Ascending aorta (tissue), 2 donors: ENCODE data around the gene TMTC1. TPM values are rescaled to one million over a fixed set of nuclear protein-coding genes. Genes with fewer than 3 reads are reported as not detected.
"Not testable (repeated sequence)": the region's sequence is repeated elsewhere in the genome, so short reads cannot be mapped to it uniquely, and the experiment has no call there.

ENCODE experiments used
- DNase-seq, 2 donors: peaks; one replicate each; pipeline ENCODE4 v3.0.0-alpha.2; 2019; ENCODE audit warnings: low spot score in 2 of 2
- H3K27ac ChIP-seq, 2 donors: fragments of 200-600 bp; sonication (generic); one replicate each; pipeline ENCODE4 v1.5.1; 2016 to 2017; ENCODE audit warnings: mild to moderate bottlenecking in 1 of 2
- H3K27me3 ChIP-seq: fragments of 200-600 bp; sonication (generic); one replicate; pipeline ENCODE4 v1.5.1; 2017
- H3K36me3 ChIP-seq, 2 donors: fragments of 200-600 bp; sonication (generic); one replicate each; pipeline ENCODE4 v1.5.1; 2016
- H3K4me1 ChIP-seq, 2 donors: fragments of 200-600 bp; sonication (generic); one replicate each; pipeline ENCODE4 v1.5.1; 2016 to 2017; ENCODE audit warnings: mild to moderate bottlenecking in 1 of 2
- H3K4me3 ChIP-seq, 2 donors: fragments of 200-600 bp; sonication (generic); one replicate each; pipeline ENCODE4 v1.5.1; 2016 to 2017; ENCODE audit warnings: mild to moderate bottlenecking in 1 of 2
- H3K9me3 ChIP-seq, 2 donors: fragments of 200-600 bp; sonication (generic); one replicate each; pipeline ENCODE4 v1.5.1; 2016
- intact Hi-C: fragments of 100-400 bp; cut with DNase I; formaldehyde crosslinking; loops from one replicate; pipeline ENCODE4 v1.15.1; 2023
- total RNA-seq: library from RNA; depleted of rRNA; stranded (reverse); fragments of >200 nt; gene quantifications from one replicate; pipeline ENCODE4 v1.1.0, GENCODE V29; 2016
- TF ChIP-seq, protein P1 (sequence below), 3 experiments: fragments of 200-600 bp in 2 of 3; fragments of 450-650 bp in 1 of 3; sonication (generic) in 2 of 3; IDR thresholded peaks; one replicate each; pipeline ENCODE4 v1.5.1; 2016 to 2019; ENCODE audit warnings: antibody characterized with exemption in 3 of 3, mild to moderate bottlenecking in 1 of 3, moderate library complexity in 1 of 3

Gene TMTC1
- 176 TPM for total RNA-seq

DNA sequence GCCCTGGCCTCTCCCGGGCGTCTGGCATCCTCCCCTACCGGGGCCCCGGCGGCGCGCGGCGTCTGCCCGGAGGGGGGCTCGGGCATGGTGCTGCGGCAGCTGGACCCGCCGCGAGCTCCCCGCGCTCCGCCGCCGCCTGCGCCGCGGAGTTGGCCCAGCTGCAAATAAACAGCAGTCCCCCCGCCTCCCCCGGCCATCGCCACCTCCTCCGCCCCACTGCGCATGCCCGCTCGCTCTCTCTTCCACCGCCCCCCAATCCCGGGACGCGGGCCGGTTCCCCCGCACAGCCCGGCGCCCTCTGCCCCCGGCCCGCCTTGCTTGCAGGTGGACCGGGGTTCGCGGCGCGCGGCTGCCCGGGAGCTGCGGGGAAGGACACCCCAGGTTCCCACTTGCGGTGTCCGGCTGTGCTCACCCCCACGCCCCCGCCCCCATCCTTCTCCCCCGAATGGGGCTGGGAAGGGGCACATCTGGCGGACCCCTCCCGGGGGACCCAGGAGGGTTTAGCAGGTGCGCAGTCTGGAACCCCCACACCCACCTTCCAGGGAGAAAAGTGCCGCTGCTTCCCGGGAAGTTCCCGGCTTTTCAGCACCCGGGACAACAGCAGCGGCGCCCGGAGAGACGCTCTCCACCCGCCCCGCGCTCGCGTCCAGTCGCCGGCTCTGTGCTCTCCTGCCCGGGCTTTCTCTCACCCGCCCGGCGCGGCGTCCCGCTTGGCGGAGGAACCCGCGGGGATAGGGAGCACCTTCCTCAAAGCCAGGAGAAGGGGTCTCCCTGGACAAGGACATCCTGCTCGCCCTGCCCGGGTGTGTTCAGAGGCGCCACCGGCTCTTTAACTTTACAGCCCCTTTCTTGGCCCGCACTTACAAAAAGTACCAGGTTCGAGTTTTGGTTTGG, at the start of gene TMTC1:
Gene TMTC1 (minus strand): TSS at position 170 of the 894 bp plus-strand sequence. CDS start 191 bp downstream, outside the sequence.
- TF ChIP-seq, protein P1, sequence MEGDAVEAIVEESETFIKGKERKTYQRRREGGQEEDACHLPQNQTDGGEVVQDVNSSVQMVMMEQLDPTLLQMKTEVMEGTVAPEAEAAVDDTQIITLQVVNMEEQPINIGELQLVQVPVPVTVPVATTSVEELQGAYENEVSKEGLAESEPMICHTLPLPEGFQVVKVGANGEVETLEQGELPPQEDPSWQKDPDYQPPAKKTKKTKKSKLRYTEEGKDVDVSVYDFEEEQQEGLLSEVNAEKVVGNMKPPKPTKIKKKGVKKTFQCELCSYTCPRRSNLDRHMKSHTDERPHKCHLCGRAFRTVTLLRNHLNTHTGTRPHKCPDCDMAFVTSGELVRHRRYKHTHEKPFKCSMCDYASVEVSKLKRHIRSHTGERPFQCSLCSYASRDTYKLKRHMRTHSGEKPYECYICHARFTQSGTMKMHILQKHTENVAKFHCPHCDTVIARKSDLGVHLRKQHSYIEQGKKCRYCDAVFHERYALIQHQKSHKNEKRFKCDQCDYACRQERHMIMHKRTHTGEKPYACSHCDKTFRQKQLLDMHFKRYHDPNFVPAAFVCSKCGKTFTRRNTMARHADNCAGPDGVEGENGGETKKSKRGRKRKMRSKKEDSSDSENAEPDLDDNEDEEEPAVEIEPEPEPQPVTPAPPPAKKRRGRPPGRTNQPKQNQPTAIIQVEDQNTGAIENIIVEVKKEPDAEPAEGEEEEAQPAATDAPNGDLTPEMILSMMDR (IDR thresholded peaks at IDR 0.05), result no peak
- peak; percentile 11 to 84 for DNase-seq
- Histone ChIP-seq H3K4me3 (peak within 1 kb of the TSS; percentile 75 to 94), H3K36me3 (no peaks in the 10 kb centered on the region), H3K27me3 (no peaks in the 10 kb centered on the region), H3K4me1 (peaks cover 0 to 12% of the 10 kb centered on the region in 2 donors), H3K9me3 (no peaks in the 10 kb centered on the region), H3K27ac (peak within 1 kb of the TSS; percentile 87 to 91)
- intact Hi-C loops, result loop anchor here (2.0 to 10.0 kb wide), 7 partner anchors 42 to 968 kb away; partner anchors contain the start of genes CAPRIN2 and ERGIC2

- DNase-seq, result no peak
- H3K9me3 ChIP-seq, result no peaks in the 10 kb centered on the region
- H3K36me3 ChIP-seq, result no peaks in the 10 kb centered on the region
- H3K27ac ChIP-seq, result no peak overlapping the region
- H3K4me1 ChIP-seq, result no peaks in the 10 kb centered on the region
- H3K4me3 ChIP-seq, result no peak overlapping the region
- intact Hi-C loops, result no loop called here
- TF ChIP-seq, protein P1 (IDR thresholded peaks at IDR 0.05), result no peak
- H3K27me3 ChIP-seq, result no peaks in the 10 kb centered on the region
Observed at GRCh38 chr12:29831173-29831572, 47.4 kb upstream of the TMTC1 start.

DNA sequence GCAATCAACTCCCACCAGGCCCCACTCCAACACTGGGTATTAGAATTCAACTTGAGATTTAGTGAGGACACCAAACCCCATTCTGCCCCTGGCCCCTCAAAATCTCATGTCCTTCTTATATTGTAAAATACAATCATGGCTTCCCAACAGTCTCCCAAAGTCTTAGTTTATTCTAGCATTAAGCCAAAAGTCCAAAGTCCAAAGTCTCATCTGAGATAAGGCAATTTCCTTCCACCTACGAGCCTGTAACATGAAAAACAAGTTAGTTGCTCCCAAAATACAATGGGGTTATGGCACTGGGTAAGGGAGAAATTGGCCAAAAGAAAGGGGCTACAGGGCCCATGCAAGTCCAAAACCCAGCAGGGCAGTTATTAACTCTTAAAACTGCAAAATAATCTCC, 46.6 kb upstream of the TMTC1 start:
- H3K36me3 ChIP-seq, result no peaks in the 10 kb centered on the region
- intact Hi-C loops, result no loop called here
- no peak overlapping the region for H3K27ac ChIP-seq
- H3K27me3 ChIP-seq, result no peaks in the 10 kb centered on the region
- H3K9me3 ChIP-seq, result no peaks in the 10 kb centered on the region
- TF ChIP-seq, protein P1 (IDR thresholded peaks at IDR 0.05), result no peak
- no peaks in the 10 kb centered on the region for H3K4me1 ChIP-seq
- H3K4me3 ChIP-seq, result no peak overlapping the region
- DNase-seq, result no peak

DNA sequence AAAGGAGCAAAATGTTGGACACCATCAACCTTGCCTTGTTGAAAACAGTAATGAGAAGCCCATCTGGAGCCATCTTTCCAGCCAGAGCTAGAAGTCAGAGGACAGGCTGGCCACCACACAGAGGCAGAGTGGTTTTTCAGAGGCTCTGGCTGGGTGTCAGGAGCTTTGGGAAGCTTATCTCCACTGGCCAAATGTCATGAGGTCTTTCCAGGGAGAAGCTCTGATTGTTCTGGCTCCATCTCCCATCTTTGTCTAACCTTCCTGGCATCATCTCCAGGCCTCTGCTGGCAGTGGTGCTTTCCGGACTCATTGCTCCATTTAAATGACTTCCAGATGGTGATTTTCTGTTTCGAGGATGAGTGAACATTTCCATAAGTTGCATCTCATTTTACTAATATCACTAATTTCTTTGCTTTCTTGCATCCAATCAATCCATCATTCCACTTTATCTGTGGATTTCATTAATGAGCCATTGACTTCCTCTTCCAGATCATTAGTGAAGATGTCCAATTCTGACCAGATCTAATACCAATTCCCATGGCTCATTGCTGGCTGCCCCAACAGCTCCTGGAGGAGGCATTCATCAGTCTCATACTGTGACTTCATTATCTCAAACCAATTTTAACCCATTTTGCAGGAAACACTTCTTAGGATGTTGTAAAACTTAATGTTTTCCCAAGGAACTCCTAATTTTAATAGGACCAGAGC, 35.3 kb upstream of the TMTC1 start:
- no peaks in the 10 kb centered on the region for H3K36me3 ChIP-seq
- H3K9me3 ChIP-seq, result no peaks in the 10 kb centered on the region
- H3K27me3 ChIP-seq, result no peaks in the 10 kb centered on the region
- H3K4me3 ChIP-seq, result no peak overlapping the region
- DNase-seq, result no peak
- TF ChIP-seq, protein P1 (IDR thresholded peaks at IDR 0.05), result no peak
- intact Hi-C loops, result no loop called here
- no peaks in the 10 kb centered on the region for H3K4me1 ChIP-seq
- no peak overlapping the region for H3K27ac ChIP-seq

GRCh38 chr12:29816874-29817725, 33.4 kb upstream of the TMTC1 start:
- Histone ChIP-seq H3K36me3 (no peaks in the 10 kb centered on the region), H3K27me3 (no peaks in the 10 kb centered on the region), H3K4me1 (no peaks in the 10 kb centered on the region), H3K9me3 (no peaks in the 10 kb centered on the region), H3K4me3 (no peak overlapping the region), H3K27ac (no peak overlapping the region)
- TF ChIP-seq, protein P1 (IDR thresholded peaks at IDR 0.05), result no peak
- DNase-seq, result no peak
- intact Hi-C loops, result no loop called here

- H3K9me3 ChIP-seq, H3K27ac ChIP-seq, H3K36me3 ChIP-seq, H3K4me1 ChIP-seq, intact Hi-C loops, DNase-seq, H3K27me3 ChIP-seq, H3K4me3 ChIP-seq: not testable (repeated sequence)
Observed at GRCh38 chr12:29809616-29810361, 26.0 kb upstream of the TMTC1 start.
